ENCODE data around the gene PDZD2. TPM values are rescaled to one million over a fixed set of nuclear protein-coding genes. Genes with fewer than 3 reads are reported as not detected.

Gene PDZD2
- total RNA-seq, 1 donor from 2014 or later: 59.4 TPM

Small RNAs within 50 kb of the gene (microRNA-seq; reads per million reads assigned to microRNA genes)
- gene MIR4279: not detected

Other genes with a start within 250 kb of the PDZD2 start
- gene DROSHA, start 107.0 kb upstream of the PDZD2 start, total RNA-seq: 30.3 TPM
- 19.4 TPM for gene C5orf22, start 106.8 kb upstream of the PDZD2 start, total RNA-seq